Hepatocyte (in vitro differentiated cells): Measurements from ENCODE around the gene NUDT7. TPM values are rescaled to one million over a fixed set of nuclear protein-coding genes. Genes with fewer than 3 reads are reported as not detected.

ENCODE experiments used
- DNase-seq: peaks from one replicate; pipeline ENCODE4 v3.0.0-alpha.2; 2016; ENCODE audit warnings: low spot score
- H2AFZ ChIP-seq: fragments of 200-600 bp; sonication (generic); 2 replicates; pipeline ENCODE4 v1.6.0; 2016; ENCODE audit warnings: antibody characterized with exemption, mild to moderate bottlenecking
- H3K27ac ChIP-seq: fragments of 200-600 bp; sonication (generic); 2 replicates; pipeline ENCODE4 v1.5.1; 2016; ENCODE audit warnings: mild to moderate bottlenecking
- H3K27me3 ChIP-seq: fragments of 200-600 bp; sonication (generic); 2 replicates; pipeline ENCODE4 v1.6.1; 2016
- H3K36me3 ChIP-seq: fragments of 200-600 bp; sonication (generic); replicated peaks from 2 replicates; pipeline ENCODE4 v1.5.1; 2016; ENCODE audit warnings: low read depth; ENCODE audit not compliant: insufficient read depth
- H3K4me1 ChIP-seq: fragments of 200-600 bp; sonication (generic); 2 replicates; pipeline ENCODE4 v1.5.1; 2016; ENCODE audit warnings: mild to moderate bottlenecking, moderate library complexity; ENCODE audit not compliant: insufficient read depth
- H3K4me2 ChIP-seq: fragments of 200-600 bp; sonication (generic); 2 replicates; pipeline ENCODE4 v1.6.0; 2016
- H3K4me3 ChIP-seq: fragments of 200-600 bp; sonication (generic); 2 replicates; pipeline ENCODE4 v1.5.1; 2016; ENCODE audit warnings: mild to moderate bottlenecking
- H3K79me2 ChIP-seq: fragments of 200-600 bp; sonication (generic); 2 replicates; pipeline ENCODE4 v1.6.0; 2017; ENCODE audit warnings: mild to moderate bottlenecking
- H3K9me2 ChIP-seq: fragments of 200-600 bp; sonication (generic); replicated peaks from 2 replicates; pipeline ENCODE4 v1.6.0; 2017; ENCODE audit warnings: mild to moderate bottlenecking; ENCODE audit not compliant: insufficient read depth
- H3K9me3 ChIP-seq: fragments of 200-600 bp; sonication (generic); 2 replicates; pipeline ENCODE4 v1.5.1; 2016; ENCODE audit warnings: low read depth, mild to moderate bottlenecking
- H4K20me1 ChIP-seq: fragments of 200-600 bp; sonication (generic); 2 replicates; pipeline ENCODE4 v1.6.0; 2016; ENCODE audit warnings: mild to moderate bottlenecking; ENCODE audit not compliant: insufficient read depth, poor library complexity, severe bottlenecking
- CTCF ChIP-seq: fragments of 200-600 bp; sonication (generic); IDR thresholded peaks from 2 replicates; pipeline ENCODE4 v1.5.1; 2016; ENCODE audit warnings: antibody characterized with exemption, mild to moderate bottlenecking; ENCODE audit not compliant: poor library complexity
- EZH2 ChIP-seq: fragments of 200-600 bp; sonication (generic); IDR thresholded peaks from 2 replicates; pipeline ENCODE4 v1.6.1; 2016; ENCODE audit warnings: antibody characterized with exemption, mild to moderate bottlenecking, borderline replicate concordance
- EZH2phosphoT487 ChIP-seq: fragments of 200-600 bp; sonication (generic); IDR thresholded peaks from one replicate; pipeline ENCODE4 v1.6.1; 2018; ENCODE audit warnings: antibody characterized with exemption, mild to moderate bottlenecking, low read depth, moderate library complexity; ENCODE audit not compliant: unreplicated experiment, severe bottlenecking
- WGBS: methylation state at CpG from one replicate; pipeline ENCODE4 v1.1.6; 2016; ENCODE audit warnings: low lambda C conversion rate; ENCODE audit errors: missing lambda C conversion rate; 5-methylcytosine and 5-hydroxymethylcytosine counted together
- polyA plus RNA-seq: library from polyadenylated mRNA; unstranded; fragments of >200 nt; fragmentation: Nextera tagmentation; extraction: Ambion mirVana; gene quantifications from 2 replicates; pipeline ENCODE4 v1.2.1, GENCODE V29; 2016
- total RNA-seq: library from RNA; depleted of rRNA; stranded (reverse); fragments of >200 nt; gene quantifications from 2 replicates; pipeline ENCODE4 v1.2.3, GENCODE V29; 2014

NUDT7 gene
- total and polyA plus RNA-seq, 2 experiments from 2014 or later = 10.3 to 16.7 TPM

- H3K9me3 ChIP-seq = no peaks in the 10 kb centered on the region
- no peaks in the 10 kb centered on the region for H4K20me1 ChIP-seq
- H3K27ac ChIP-seq = no peak overlapping the region
- TF ChIP-seq CTCF = no peak
- no peak for TF ChIP-seq EZH2
- TF ChIP-seq EZH2phosphoT487 = no peak
- H3K79me2 ChIP-seq = no peaks in the 10 kb centered on the region
- no peaks in the 10 kb centered on the region for H3K27me3 ChIP-seq
- H3K4me1 ChIP-seq = no peaks in the 10 kb centered on the region
- no peak for DNase-seq
- no peak overlapping the region for H3K4me3 ChIP-seq
- H3K9me2 ChIP-seq = no peaks in the 10 kb centered on the region
- H2AFZ ChIP-seq = no peak overlapping the region
- H3K4me2 ChIP-seq = no peak overlapping the region
- H3K36me3 ChIP-seq = no peaks in the 10 kb centered on the region
- 88% methylated on average over 10 of the region's 10 CpGs for WGBS
Measured at GRCh38 chr16:77738706-77739558, 16.6 kb downstream of the NUDT7 start.

- no peak overlapping the region for H3K27ac ChIP-seq
- no peak for DNase-seq
- H3K9me3 ChIP-seq = no peaks in the 10 kb centered on the region
- no peaks in the 10 kb centered on the region for H3K4me1 ChIP-seq
- H3K79me2 ChIP-seq = no peaks in the 10 kb centered on the region
- no peaks in the 10 kb centered on the region for H3K9me2 ChIP-seq
- H3K27me3 ChIP-seq = no peaks in the 10 kb centered on the region
- TF ChIP-seq EZH2phosphoT487 (no peak), EZH2 (no peak), CTCF (no peak)
- WGBS = 53% methylated on average over 1 of the region's 1 CpG
- no peak overlapping the region for H3K4me3 ChIP-seq
- no peak overlapping the region for H2AFZ ChIP-seq
- no peaks in the 10 kb centered on the region for H3K36me3 ChIP-seq
- H3K4me2 ChIP-seq = no peak overlapping the region
- no peaks in the 10 kb centered on the region for H4K20me1 ChIP-seq
Measured at GRCh38 chr16:77739559-77739892, 17.2 kb downstream of the NUDT7 start.

GRCh38 chr16:77744141-77744540, 21.8 kb downstream of the NUDT7 start:
- H3K9me3 ChIP-seq = no peaks in the 10 kb centered on the region
- H3K4me1 ChIP-seq = no peaks in the 10 kb centered on the region
- WGBS = 40% methylated on average over 4 of the region's 4 CpGs
- TF ChIP-seq CTCF (no peak), EZH2phosphoT487 (no peak), EZH2 (no peak)
- H3K27ac ChIP-seq = no peak overlapping the region
- H3K9me2 ChIP-seq = no peaks in the 10 kb centered on the region
- H3K36me3 ChIP-seq = no peaks in the 10 kb centered on the region
- no peaks in the 10 kb centered on the region for H3K79me2 ChIP-seq
- H3K4me3 ChIP-seq = no peak overlapping the region
- no peak overlapping the region for H3K4me2 ChIP-seq
- DNase-seq = no peak
- H2AFZ ChIP-seq = no peak overlapping the region
- no peaks in the 10 kb centered on the region for H3K27me3 ChIP-seq
- no peaks in the 10 kb centered on the region for H4K20me1 ChIP-seq
